Kidney glomerular epithelial cell (primary cell): Measurements from ENCODE around the gene RC3H1.
"Not testable (repeated sequence)": the region's sequence is repeated elsewhere in the genome, so short reads cannot be mapped to it uniquely, and the experiment has no call there.

Experiments used
- DNase-seq: peaks from one replicate; lab custom pipeline; 2025; lab: John Stamatoyannopoulos, UW

Gene RC3H1, protein sequence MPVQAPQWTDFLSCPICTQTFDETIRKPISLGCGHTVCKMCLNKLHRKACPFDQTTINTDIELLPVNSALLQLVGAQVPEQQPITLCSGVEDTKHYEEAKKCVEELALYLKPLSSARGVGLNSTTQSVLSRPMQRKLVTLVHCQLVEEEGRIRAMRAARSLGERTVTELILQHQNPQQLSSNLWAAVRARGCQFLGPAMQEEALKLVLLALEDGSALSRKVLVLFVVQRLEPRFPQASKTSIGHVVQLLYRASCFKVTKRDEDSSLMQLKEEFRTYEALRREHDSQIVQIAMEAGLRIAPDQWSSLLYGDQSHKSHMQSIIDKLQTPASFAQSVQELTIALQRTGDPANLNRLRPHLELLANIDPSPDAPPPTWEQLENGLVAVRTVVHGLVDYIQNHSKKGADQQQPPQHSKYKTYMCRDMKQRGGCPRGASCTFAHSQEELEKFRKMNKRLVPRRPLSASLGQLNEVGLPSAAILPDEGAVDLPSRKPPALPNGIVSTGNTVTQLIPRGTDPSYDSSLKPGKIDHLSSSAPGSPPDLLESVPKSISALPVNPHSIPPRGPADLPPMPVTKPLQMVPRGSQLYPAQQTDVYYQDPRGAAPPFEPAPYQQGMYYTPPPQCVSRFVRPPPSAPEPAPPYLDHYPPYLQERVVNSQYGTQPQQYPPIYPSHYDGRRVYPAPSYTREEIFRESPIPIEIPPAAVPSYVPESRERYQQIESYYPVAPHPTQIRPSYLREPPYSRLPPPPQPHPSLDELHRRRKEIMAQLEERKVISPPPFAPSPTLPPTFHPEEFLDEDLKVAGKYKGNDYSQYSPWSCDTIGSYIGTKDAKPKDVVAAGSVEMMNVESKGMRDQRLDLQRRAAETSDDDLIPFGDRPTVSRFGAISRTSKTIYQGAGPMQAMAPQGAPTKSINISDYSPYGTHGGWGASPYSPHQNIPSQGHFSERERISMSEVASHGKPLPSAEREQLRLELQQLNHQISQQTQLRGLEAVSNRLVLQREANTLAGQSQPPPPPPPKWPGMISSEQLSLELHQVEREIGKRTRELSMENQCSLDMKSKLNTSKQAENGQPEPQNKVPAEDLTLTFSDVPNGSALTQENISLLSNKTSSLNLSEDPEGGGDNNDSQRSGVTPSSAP

DNA sequence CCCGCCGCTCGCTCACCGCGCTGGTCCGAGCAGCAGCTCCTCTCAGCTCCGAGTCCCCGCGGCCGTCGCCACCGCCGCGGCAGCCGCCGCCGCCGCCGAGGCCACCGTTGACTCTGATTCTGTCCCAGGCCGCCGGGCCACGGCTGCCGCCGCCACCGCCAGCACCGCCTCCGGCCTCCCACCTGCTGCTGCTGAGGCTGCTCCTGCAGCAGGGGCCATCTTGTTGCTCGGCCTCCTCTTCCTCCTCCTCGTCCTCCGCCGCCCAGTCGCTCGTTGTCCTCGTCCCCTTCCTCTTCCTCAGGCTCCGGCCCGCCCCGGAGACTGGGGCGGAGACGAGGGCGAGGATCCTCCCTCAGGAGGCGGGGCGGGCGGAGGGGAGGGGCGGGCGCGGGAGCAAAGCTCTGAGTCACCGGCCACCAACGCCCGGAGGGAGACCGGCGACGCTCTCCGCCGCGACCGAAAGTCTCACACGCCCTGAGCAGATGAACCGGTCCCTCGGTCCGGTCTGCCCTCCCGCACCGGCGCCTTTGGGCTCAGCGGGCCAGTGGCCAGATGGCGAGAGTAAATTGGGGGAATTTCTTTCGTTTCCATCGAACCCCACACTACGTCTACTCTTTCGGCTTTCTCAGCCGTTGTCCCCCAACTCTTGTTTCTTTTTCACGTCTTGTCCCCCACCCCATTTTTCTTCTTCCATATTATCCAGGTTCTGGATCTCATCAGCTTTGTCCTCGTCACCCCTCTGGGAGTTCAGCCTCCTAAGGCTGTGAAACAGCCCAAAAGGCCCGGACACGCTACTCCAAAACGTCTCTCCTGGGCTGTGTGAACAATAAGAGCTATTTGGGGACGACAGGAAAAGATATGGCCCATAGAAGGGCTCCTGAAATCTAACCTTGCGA, at the start of gene RC3H1:
TSS of gene RC3H1 (minus strand) at position 278 of the 896 bp plus-strand sequence. CDS start 29,372 bp downstream, outside the sequence.
- peak; percentile 70 for DNase-seq

DNA sequence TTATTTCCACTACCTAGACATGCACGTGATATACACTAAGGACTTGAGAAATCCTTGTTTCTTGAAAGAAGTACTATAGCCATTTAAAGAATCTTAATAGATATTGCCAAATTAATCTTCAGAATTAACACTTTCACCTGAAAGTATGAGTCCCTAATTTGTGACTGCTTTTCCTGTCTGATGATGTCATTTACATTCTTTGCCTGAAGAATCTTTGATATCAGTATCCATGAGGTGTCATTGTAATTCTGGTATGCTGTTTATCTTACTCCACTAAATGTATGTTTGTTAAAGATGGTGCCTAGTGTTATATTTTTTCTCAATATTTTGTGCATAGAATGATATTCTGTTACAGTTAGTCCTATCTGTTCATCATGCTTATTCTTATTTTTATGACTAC, 48.5 kb upstream of the RC3H1 start:
- no peak for DNase-seq

DNA sequence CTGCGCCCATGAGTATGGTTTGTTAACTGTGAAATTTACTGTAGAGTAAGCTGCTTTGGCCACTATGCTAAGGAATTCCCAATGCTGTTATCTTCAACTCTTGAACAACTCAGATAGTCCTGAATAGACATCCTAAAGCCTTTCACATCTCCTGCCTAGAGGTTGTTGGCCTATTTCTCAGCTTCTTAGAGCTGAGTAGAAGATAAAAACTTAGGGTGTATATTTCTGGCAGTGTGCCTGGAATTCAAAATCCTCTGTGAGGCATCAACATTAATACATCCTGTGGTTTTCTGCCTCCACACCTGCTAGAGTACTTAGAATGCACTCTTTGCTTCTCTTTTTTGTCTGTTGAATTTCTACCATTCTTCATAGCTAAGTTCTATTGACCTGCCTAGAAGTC, 45.8 kb upstream of the RC3H1 start:
- DNase-seq: peak; percentile 19

DNA sequence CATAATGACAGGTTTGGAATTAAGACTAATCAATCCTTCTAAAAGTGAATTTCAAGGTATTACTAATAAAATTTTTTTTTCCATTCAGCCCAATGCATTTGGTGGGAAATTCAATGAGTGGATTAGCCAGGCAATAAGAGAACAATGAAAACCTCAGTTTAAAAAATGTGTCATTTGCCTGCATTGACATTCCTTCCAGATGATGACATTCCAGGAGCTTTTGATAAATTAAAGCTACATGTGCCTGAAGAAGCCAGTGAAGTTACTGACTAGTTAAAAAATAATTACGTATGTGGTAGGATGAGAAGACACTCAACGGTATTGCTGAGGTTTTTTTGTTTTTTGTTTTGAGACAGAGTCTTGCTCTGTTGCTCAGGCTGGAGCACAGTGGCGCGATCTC, 37.9 kb upstream of the RC3H1 start:
- peak; percentile 31 for DNase-seq

DNA sequence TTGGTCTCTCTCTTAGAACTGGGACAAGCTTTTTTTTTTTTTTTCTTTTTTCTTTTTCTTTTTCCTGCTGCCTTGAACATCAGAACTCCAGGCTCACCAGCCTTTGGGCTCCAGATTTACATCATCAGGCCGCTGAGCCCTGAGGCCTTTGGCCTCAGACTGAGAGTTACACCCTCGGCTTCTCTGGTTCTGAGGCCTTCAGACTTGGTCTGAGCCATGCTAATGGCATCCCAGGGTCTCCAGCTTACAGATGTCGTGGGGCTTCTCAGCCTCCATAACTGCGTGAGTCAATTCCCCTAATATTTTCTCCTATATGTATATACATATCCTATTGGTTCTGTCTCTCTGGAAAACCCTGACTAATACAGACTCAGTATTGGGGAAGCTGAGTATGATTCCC, 36.5 kb upstream of the RC3H1 start:
- no peak for DNase-seq

DNA sequence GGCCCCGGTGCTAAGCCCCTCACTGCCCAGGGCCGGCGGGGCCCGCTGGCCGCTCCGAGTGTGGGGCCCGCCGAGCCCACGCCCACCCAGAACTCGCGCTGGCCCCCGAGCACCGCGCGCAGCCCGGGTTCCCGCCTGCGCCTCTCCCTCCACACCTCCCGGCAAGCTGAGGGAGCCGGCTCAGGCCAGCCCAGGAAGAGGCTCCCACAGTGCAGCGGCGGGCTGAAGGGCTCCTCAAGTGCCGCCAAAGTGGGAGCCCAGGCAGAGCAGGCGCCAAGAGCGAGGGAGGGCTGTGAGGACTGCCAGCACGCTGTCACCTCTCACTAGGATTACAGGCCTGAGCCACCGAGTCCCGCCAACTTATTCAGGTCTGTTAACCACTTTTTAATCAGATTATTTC, 34.5 kb upstream of the RC3H1 start:
- not testable (repeated sequence) for DNase-seq

DNA sequence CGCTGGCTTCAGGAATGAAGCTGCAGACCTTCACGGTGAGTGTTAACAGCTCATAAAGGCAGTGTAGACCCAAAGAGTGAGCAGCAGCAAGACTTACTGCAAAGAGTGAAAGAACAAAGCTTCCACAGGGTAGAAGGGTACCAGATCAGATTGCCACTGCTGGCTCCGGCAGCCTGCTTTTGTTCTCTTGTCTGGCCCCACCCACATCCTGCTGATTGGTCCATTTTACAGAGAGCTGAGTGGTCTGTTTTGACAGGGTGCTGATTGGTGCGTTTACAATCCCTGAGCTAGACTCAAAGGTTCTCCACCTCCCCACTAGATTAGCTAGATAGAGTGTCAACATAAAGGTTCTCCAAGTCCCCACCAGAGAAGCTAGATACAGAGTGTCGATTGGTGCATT, 33.6 kb upstream of the RC3H1 start:
- DNase-seq: not testable (repeated sequence)

DNA sequence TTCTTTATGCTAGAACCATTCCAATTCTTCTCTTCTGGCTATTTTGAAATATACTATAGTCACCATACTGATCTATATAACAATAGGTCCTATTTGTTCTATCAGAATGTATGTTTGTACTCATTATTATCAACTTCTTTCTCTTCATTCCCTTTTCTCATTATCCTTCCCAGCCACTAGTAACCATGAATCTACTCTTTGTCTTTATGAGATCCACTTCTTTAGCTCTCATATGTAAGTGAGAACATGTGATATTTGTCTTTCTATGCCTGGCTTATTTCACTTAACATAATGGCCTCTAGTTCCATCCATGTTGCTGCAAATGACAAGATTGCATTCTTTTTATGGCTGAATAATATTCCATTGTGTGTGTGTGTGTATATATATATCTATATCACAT, 31.7 kb upstream of the RC3H1 start:
- DNase-seq: no peak

DNA sequence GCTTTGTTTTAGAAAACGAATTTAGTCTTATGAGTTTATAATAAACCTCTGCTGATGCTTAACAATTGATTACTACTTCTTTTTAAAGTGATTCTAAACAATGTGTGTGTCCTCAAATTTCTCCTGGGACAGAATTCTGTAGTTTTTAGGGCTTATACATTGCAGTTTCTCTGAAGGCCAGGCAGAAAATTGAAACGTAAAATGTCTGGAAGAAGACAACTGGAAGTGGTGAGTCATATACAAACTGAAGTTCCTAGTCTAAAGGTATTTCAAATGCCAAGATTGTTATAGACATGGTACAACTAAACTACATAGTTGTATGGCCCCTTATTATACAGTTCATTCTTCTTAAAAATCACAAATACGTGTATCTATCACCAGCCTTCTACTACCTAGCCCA, 30.5 kb upstream of the RC3H1 start:
- no peak for DNase-seq

DNA sequence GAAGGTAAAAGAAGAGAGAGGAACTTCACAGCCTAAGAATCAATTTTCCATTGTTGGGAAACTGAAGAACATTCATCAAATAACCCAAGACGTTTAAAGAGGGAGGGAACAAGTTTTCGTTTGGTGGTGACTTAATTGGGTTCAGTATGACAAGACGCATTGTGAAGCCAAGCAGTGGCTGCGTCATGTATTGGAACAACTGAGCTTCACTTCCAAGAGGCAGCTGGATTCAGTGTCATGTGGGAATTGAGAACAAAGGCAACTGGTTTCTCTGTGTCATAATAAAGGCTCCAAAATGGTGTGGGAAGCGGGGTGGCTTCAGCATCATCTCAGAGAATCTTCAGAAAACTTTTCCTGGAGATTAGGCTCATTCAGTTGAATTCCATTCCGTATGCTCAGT, 29.8 kb upstream of the RC3H1 start:
- DNase-seq: no peak

DNA sequence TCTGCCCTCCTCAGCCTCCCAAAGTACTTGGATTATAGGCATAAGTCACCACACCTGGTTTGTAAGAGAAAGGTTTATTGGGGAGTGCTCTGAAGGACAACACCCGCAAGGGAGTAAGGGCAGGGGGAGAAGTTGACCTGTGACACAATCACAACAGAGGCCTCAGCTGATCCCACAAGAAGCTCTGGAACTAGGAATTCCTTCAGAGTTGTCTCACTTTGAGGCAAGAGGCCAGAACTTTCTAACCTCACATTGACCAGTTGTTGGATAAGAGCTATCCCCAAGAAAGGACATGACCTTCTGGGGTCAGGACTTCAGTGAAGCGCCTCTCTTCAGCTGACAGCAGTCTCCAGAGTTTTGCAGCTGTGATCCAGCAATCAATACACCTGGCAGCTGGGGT, 27.4 kb upstream of the RC3H1 start:
- DNase-seq: no peak

DNA sequence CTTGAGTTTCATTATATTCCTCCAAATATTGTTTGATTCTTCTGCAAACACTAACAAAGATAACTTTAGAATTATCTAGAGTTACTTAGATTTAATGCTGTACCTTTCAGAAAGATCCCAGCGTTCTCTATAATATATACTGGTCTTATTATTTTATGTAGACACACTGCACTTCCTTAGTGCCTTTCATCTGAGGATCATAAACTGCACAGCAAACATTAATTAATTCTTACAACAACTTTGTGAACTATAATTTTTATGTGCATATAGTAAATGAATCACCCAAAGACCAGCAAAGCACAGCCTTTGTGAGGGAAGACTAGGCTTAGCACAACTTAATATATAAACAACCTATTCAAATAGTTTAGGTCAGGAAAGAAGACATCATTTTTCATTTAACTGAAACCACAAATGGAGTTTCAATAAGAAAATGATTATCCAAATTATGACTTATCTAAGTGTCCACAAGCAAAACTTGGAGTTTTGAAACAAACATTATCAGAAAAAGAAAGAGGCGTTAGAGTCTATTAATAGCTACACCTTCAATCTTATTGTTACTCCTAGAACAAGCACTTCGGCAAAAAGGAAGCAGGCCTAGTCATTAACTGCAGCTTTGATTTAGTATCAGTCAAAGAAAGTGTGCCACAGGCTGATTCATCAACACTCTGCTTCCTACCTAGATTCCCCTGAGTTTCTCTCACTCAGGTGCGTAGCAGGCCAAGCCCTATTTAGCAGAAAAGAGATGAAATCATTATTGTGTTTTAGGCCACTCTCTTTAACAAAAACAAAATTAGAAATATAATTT, 22.5 kb upstream of the RC3H1 start:
- DNase-seq: no peak

DNA sequence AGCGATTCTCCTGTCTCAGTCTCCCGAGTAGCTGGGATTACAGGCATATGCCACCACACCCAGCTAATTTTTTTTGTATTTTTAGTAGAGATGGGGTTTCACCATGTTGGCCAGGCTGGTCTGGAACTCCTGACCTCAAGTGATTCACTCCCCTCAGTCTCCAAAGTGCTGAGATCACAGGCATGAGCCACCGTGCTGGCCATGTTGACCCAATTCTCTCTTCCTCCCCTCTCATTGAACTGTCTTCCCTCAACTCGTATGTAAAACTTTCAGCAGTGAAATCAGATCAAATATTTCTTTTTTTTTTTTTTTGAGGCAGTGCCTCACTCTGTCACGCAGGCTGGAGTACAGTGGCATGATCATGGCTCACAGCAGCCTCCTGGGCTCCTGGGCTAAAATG, 20.4 kb upstream of the RC3H1 start:
- not testable (repeated sequence) for DNase-seq

DNA sequence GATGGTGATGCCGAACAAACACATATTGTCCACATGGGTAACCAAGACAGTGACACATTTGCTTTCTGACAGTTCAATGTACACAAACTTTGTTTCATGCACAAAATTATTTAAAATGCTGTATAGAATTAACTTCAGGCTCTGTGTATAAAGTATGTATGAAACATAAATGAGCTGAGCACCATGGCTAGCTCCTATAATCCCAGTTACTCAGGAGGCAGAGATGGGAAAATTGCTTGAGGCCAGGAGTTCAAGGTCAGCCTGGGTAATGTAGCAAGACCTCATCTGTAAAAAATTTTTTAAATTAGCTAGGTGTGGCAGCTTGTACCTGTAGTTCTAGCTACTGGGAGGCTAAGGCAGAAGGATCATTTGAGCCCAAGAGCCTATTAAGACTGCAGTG, 19.2 kb upstream of the RC3H1 start:
- DNase-seq: no peak

DNA sequence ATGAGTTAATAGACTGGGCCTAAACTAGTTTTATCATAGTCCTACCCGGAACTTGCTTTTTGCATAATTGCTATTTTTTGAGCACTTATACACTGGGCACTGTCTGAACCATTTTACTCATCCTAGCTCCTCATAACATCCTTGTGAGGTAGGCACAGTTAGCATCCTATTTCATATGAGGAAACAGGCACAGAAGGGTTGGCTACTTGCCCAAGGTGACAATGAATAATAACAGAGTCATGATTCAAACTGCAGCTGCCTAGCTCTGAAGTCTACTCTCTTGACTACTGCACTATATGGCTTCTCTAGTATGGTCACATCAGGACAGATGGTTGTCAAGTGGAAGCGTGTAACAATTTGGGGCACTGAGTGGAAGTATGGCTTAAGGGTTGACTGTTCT, 18.2 kb upstream of the RC3H1 start:
- peak; percentile 51 for DNase-seq

DNA sequence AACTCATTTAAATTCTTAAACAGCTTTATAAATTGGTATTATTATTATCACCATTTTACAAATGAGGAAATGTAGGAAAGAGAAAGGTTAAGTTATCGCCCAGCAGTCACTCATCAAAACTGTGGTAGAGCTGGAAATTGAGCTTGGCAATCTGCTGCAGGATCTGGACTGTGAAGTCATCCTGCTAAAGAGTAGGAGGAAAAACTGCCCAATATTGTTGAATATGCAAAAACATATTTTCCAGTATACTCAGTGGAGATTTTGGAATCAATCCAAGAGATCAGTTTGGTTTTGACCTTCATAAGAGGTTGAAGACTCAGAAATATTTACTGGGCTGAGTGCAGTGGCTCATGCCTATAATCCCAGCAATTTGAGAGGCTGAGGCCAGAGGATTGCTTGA, 16.9 kb upstream of the RC3H1 start:
- DNase-seq: no peak

DNA sequence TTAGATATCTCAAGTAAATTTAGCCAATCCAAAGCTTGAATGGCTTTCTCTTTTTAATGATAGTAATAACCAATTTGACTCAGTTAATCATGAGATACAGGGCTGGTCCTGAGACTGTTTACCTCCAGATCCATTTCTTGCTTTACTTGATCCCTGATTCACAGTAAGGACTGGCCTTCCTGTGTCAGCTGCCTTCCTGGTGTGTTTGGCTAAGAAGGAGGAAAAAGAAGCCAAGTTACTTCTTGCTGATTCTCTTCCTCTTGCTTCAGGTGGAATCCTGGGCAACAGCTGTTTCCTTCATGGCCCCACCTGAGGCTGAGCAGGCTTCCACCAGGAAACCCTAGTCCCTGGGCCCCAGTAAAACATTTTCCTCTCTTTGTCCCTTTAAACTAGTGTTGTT, 14.6 kb upstream of the RC3H1 start:
- no peak for DNase-seq

DNA sequence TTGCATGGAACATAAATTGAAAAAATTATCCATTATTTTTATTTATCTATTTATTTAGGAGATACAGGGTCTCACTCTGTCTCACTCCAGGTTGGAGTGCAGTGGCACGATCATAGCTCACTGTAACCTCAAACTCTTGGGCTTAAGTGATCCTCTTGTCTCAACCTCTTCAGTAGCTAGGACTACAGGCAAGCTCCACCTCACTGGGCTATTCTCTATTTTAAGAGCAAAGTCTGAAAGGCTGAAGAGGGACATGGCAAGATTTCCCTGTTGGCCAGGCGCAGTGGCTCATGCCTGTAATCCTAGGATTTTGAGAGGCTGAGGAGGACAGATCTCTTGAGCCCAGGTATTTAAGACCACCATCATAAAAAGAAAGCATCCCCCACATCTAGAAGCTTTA, 14.0 kb upstream of the RC3H1 start:
- DNase-seq: no peak

DNA sequence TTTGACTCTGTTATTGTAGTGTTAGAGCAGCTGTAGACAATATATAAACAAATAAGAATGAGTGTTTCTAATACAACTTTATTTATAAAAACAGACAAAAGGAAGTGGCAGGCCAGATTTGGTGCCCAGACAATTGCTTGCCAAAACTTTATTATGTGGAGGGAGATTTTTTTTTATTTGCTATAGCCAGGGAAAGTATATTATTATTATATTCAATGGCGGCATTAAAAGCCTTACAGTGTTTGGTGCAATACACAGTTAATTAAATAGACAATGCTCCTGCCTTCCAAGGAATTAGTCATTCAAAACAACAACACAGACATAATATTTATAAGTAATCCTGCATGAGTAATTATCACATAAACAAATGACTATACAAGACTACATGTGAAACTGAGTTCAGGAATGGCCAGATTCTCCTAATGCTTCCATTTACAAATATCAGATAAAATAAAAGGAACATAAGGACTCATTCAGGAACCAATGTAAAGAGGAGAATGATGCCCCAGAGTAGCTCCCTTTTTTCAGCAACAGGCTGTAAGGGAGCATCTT, 10.6 kb upstream of the RC3H1 start:
- no peak for DNase-seq

DNA sequence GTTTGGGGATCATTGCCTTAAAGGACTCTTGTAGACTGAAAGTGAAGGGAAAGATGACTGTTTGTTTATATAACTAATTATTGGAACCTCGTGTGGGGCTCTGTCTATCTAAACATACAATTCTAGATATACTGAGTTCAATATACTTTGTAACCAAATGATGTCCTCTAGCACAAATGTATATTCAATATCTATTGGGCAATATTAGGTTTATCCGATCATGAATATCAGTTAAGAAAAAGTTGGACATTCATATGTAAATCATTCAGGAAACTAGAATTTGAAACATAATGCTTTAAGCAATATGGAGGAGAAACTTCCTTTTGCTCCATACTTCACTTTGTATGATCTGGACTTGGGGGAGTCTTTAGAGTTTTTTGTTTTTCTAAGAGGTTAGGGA, 8.9 kb upstream of the RC3H1 start:
- no peak for DNase-seq

DNA sequence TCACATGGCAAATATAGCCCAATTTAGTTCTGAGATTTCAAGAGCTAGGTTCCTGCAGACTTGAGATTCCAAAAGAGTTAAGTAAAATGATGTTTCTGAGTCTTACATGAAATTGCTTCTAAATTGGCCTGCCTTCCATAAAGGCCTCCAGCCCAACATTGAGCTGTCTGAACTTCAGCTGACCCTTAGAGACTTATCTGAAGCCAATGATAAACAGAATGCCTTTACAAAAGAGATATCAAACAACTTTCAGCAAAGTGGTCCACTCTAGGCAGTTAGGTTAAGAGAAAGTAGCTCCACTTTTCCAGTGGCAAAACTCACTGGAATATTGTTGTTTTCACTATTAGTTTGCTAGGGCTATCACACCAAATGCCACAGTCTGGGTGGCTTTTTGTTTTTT, 6.3 kb upstream of the RC3H1 start:
- DNase-seq: no peak
